ENCODE data around the gene GTF2H1. TPM values are rescaled to one million over a fixed set of nuclear protein-coding genes. Genes with fewer than 3 reads are reported as not detected.

The GTF2H1 gene
- total RNA-seq, 6 experiments from 2014 or later = 45.3 to 58.1 (median 52.7) TPM

DNA sequence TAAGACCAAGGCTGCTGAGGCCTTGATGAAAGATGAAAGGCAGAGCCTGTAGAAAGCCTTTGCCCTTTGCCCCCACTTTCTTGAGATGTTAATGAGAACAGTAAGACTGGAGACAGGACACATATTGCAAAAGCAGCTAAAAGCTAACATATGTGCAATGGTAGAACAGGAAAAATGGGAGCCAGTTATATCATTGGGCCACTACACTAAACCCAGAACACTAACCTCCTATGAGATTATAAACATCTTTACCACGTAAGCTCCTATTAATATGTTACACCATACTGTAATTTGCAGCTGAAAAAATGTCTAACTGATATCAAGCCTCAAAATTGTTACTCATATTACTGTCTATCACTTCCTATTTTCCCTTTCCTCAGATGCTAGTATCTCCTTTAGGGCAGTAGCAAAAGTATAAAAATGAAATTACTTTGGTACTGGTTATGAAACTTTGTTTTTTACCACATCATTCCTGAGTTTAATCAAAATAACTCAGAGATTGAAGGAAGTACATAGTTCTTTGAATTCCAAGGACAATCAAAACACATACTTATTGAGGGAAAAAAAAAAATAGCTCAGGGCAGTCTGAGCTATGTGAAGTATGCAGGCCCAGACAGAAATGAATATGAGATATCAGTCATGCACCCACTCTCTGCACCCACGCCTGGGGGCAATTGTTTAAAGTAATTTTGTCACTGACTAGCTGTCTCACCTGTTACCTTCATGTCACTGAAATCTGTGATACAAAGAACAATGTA lies 9.5 kb upstream of the GTF2H1 start:
- Mint-ChIP-seq H3K4me3 (peak overlapping the region; percentile 69), H3K27me3 (ENCODE audit: insufficient read depth) (no peaks in the 10 kb centered on the region), H3K4me1 (ENCODE audit: low read depth) (peaks cover 54% of the 10 kb centered on the region), H3K27ac (peak overlapping the region; percentile 88), H3K36me3 (ENCODE audit: low read depth) (peaks cover 64% of the 10 kb centered on the region), H3K9me3 (no peaks in the 10 kb centered on the region)
- TF ChIP-seq, protein P1, sequence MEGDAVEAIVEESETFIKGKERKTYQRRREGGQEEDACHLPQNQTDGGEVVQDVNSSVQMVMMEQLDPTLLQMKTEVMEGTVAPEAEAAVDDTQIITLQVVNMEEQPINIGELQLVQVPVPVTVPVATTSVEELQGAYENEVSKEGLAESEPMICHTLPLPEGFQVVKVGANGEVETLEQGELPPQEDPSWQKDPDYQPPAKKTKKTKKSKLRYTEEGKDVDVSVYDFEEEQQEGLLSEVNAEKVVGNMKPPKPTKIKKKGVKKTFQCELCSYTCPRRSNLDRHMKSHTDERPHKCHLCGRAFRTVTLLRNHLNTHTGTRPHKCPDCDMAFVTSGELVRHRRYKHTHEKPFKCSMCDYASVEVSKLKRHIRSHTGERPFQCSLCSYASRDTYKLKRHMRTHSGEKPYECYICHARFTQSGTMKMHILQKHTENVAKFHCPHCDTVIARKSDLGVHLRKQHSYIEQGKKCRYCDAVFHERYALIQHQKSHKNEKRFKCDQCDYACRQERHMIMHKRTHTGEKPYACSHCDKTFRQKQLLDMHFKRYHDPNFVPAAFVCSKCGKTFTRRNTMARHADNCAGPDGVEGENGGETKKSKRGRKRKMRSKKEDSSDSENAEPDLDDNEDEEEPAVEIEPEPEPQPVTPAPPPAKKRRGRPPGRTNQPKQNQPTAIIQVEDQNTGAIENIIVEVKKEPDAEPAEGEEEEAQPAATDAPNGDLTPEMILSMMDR (IDR thresholded peaks at IDR 0.05) = no peak
- DNase-seq = peak; percentile 46

- peaks cover 59% of the 10 kb centered on the region for H3K4me1 Mint-ChIP-seq (ENCODE audit: low read depth)
- TF ChIP-seq, protein P1 (IDR thresholded peaks at IDR 0.05) = no peak
- no peak for DNase-seq
- H3K4me3 Mint-ChIP-seq = no peak overlapping the region
- peak overlapping the region; percentile 60 for H3K27ac Mint-ChIP-seq
- no peaks in the 10 kb centered on the region for H3K9me3 Mint-ChIP-seq
- no peaks in the 10 kb centered on the region for H3K27me3 Mint-ChIP-seq (ENCODE audit: insufficient read depth)
- peaks cover 55% of the 10 kb centered on the region for H3K36me3 Mint-ChIP-seq (ENCODE audit: low read depth)
These were observed 8.2 kb upstream of the GTF2H1 start for GRCh38 chr11:18313965-18314763.

DNA sequence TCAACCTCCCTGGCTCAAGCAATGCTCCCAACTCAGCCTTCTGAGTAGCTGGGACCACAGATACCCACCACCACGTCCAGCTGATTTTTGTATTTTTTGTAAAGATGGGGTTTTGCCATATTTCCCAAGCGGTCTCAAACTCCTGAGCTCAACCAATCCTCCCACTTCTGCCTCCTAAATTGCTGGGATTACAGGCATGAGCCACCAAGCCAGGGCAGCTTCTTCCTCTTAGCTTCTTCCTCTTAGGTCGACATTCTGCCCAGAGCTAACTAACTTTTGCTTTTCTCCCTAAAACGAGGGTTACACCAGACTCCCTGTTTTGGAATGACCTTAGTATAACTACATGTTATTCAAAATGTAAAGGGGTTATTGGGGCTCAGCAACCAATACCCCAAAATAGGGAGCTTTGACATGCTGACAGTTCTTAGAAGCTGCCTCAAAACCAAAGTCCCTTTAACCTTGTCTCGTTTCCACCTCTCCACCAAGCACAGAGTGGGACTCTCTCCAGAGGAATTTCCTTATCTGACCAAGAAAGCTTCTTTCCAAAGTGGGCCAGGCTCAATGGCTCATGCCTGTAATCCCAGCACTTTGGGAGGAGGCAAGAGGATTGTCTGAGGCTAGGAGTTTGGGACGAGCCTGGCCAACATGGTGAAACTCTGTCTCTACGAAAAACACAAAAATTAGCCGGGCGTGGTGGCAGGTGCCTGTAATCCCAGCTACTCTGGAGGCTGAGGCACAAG lies 7.4 kb upstream of the GTF2H1 start:
- Mint-ChIP-seq H3K27me3 (ENCODE audit: insufficient read depth) (no peaks in the 10 kb centered on the region), H3K4me3 (no peak overlapping the region), H3K9me3 (no peaks in the 10 kb centered on the region), H3K36me3 (ENCODE audit: low read depth) (peaks cover 58% of the 10 kb centered on the region), H3K4me1 (ENCODE audit: low read depth) (peaks cover 66% of the 10 kb centered on the region), H3K27ac (peak overlapping the region; percentile 60)
- no peak for DNase-seq
- TF ChIP-seq, protein P1 (IDR thresholded peaks at IDR 0.05) = no peak

- Mint-ChIP-seq H3K27ac (no peak overlapping the region; the same call in 1 of the 2 replicates), H3K4me1 (ENCODE audit: low read depth) (peaks cover 71% of the 10 kb centered on the region), H3K9me3 (no peaks in the 10 kb centered on the region), H3K36me3 (ENCODE audit: low read depth) (peaks cover 48% of the 10 kb centered on the region), H3K27me3 (ENCODE audit: insufficient read depth) (no peaks in the 10 kb centered on the region), H3K4me3 (no peak overlapping the region)
- TF ChIP-seq, protein P1 (IDR thresholded peaks at IDR 0.05) = no peak
- DNase-seq = no peak
These were observed 6.5 kb upstream of the GTF2H1 start for GRCh38 chr11:18315893-18316292.

DNA sequence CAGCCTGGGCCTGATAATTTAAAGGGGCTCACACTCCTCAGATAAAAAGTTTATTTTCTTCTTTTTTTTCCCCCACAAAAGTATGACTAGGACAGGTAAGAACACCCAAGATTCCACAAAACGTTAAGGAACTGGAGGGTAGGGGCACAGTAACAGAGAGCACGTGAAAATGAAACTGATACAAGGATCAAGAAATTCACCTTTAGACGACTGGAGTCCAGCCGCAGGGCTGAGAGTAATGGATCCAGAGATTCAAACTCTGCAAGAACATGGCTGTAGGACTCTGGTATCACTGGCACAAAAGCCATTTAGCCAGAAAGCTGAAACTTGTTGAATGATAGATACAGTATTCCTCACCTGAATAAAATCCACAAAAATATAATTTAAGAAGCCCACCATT lies 4.8 kb upstream of the GTF2H1 start:
- no peak for DNase-seq
- Mint-ChIP-seq H3K27me3 (ENCODE audit: insufficient read depth) (peaks cover 3% of the 10 kb centered on the region), H3K36me3 (ENCODE audit: low read depth) (peaks cover 40% of the 10 kb centered on the region), H3K4me3 (no peak overlapping the region), H3K9me3 (no peaks in the 10 kb centered on the region), H3K4me1 (ENCODE audit: low read depth) (peaks cover 61% of the 10 kb centered on the region), H3K27ac (no peak overlapping the region)
- TF ChIP-seq, protein P1 (IDR thresholded peaks at IDR 0.05) = no peak
